Left ventricle myocardium superior (tissue), 1 donor: ENCODE data around the gene ZAR1. TPM values are rescaled to one million over a fixed set of nuclear protein-coding genes. Genes with fewer than 3 reads are reported as not detected.
"Not testable (repeated sequence)": the region's sequence is repeated elsewhere in the genome, so short reads cannot be mapped to it uniquely, and the experiment has no call there.

Experiments
- ATAC-seq: fragments of 200-7000 bp; cut with Tn5 transposase; one replicate; pipeline ENCODE4 v1.9.1; 2020; ENCODE audit warnings: mild to moderate bottlenecking, moderate library complexity
- DNase-seq: peaks from one replicate; pipeline ENCODE4 v3.0.0-alpha.2; 2020
- intact Hi-C: fragments of 100-400 bp; cut with micrococcal nuclease; formaldehyde crosslinking; loops from one replicate; pipeline ENCODE4 v1.11.0; 2022
- long read RNA-seq: library from polyadenylated mRNA; unstranded; transcript quantifications from one replicate; pipeline ENCODE4 v2.0.0, GENCODE V29; 2021
- total RNA-seq: library from RNA; stranded (reverse); fragmentation: NEBNext Ultra II Directional; extraction: Animal tissue kit (Norgen Biotek cat#: 25700); gene quantifications from one replicate; pipeline ENCODE4 v1.2.1, GENCODE V29; 2021
- donor health status: DM: no; HTN: yes; CAD: no; lungs with severe emphysema.

The ZAR1 gene
- total RNA-seq: not detected
- long read RNA-seq: 0 reads

- DNase-seq (no peak), ATAC-seq (peak; percentile 41)
- intact Hi-C loops: no loop called here
Measured at GRCh38 chr4:48490012-48490679, at the start of gene ZAR1. ZAR1 (plus strand) TSS chr4:48490252; CDS start chr4:48490292, 40 bp downstream.

GRCh38 chr4:48440914-48441313 is 49.1 kb upstream of the ZAR1 start:
- intact Hi-C loops, ATAC-seq, DNase-seq: not testable (repeated sequence)

- DNase-seq (no peak), ATAC-seq (no peak)
- intact Hi-C loops: no loop called here
Measured at GRCh38 chr4:48445704-48446103, 44.3 kb upstream of the ZAR1 start.

GRCh38 chr4:48446642-48447041 is 43.4 kb upstream of the ZAR1 start:
- intact Hi-C loops: no loop called here
- no peak for ATAC-seq
- no peak for DNase-seq

GRCh38 chr4:48449151-48449550 is 40.9 kb upstream of the ZAR1 start:
- no peak for ATAC-seq
- intact Hi-C loops: no loop called here

GRCh38 chr4:48450740-48451139 is 39.3 kb upstream of the ZAR1 start:
- ATAC-seq: no peak

More at GRCh38 chr4:48449151-48449550, 40.9 kb upstream of the ZAR1 start:
- DNase-seq: no peak

GRCh38 chr4:48451656-48452055 is 38.4 kb upstream of the ZAR1 start:
- intact Hi-C loops, DNase-seq, ATAC-seq: not testable (repeated sequence)

More at GRCh38 chr4:48450740-48451139, 39.3 kb upstream of the ZAR1 start:
- DNase-seq: no peak
- intact Hi-C loops: no loop called here

- DNase-seq: no peak
- ATAC-seq: no peak
- intact Hi-C loops: no loop called here
Measured at GRCh38 chr4:48454591-48454990, 35.5 kb upstream of the ZAR1 start.

- no peak for ATAC-seq
- intact Hi-C loops: no loop called here
Measured at GRCh38 chr4:48461000-48461399, 29.1 kb upstream of the ZAR1 start.

GRCh38 chr4:48462363-48462762 is 27.7 kb upstream of the ZAR1 start:
- ATAC-seq (no peak), DNase-seq (no peak)
- intact Hi-C loops: no loop called here

More at GRCh38 chr4:48461000-48461399, 29.1 kb upstream of the ZAR1 start:
- DNase-seq: no peak

GRCh38 chr4:48467442-48467841 is 22.6 kb upstream of the ZAR1 start:
- DNase-seq (no peak), ATAC-seq (no peak)
- intact Hi-C loops: no loop called here

GRCh38 chr4:48467891-48468290 is 22.2 kb upstream of the ZAR1 start:
- DNase-seq (no peak), ATAC-seq (no peak)
- intact Hi-C loops: no loop called here

GRCh38 chr4:48470137-48470536 is 19.9 kb upstream of the ZAR1 start:
- DNase-seq: no peak
- no peak for ATAC-seq

GRCh38 chr4:48470570-48470969 is 19.5 kb upstream of the ZAR1 start:
- ATAC-seq (no peak), DNase-seq (no peak)
- intact Hi-C loops: no loop called here

More at GRCh38 chr4:48470137-48470536, 19.9 kb upstream of the ZAR1 start:
- intact Hi-C loops: no loop called here

- DNase-seq (no peak), ATAC-seq (no peak)
- intact Hi-C loops: no loop called here
Measured at GRCh38 chr4:48472794-48473193, 17.3 kb upstream of the ZAR1 start.

GRCh38 chr4:48475770-48476169 is 14.3 kb upstream of the ZAR1 start:
- ATAC-seq: no peak
- intact Hi-C loops: no loop called here
- DNase-seq: no peak

GRCh38 chr4:48478273-48478672 is 11.8 kb upstream of the ZAR1 start:
- ATAC-seq (no peak), DNase-seq (no peak)
- intact Hi-C loops: no loop called here

- no peak for ATAC-seq
- intact Hi-C loops: no loop called here
- no peak for DNase-seq
Measured at GRCh38 chr4:48481581-48481980, 8.5 kb upstream of the ZAR1 start.

- no peak for ATAC-seq
- intact Hi-C loops: no loop called here
- DNase-seq: no peak
Measured at GRCh38 chr4:48483006-48483776, 6.9 kb upstream of the ZAR1 start, which contains the start of gene SLC10A4. SLC10A4 (plus strand) TSS chr4:48483343; CDS start chr4:48483562, 219 bp downstream.

GRCh38 chr4:48483777-48484493 is 6.1 kb upstream of the ZAR1 start:
- intact Hi-C loops: no loop called here
- no peak for DNase-seq
- ATAC-seq: no peak
